Esophagus (tissue), 2 donors: ENCODE results near the gene METTL18. TPM values are rescaled to one million over a fixed set of nuclear protein-coding genes. Genes with fewer than 3 reads are reported as not detected.

Experiments
- polyA plus RNA-seq, 2 donors: library from polyadenylated mRNA; stranded (reverse); fragments of 200-250 nt; gene quantifications; one replicate each; pipeline ENCODE4 v1.2.3, GENCODE V29; 2013
- donor health status: healthy with polysubstance abuse.
- donor health status: Bipolar disorder and iron deficiency.

Gene METTL18
- polyA plus RNA-seq, 2 donors = 5.7 to 5.8 TPM

Other genes starting within 250 kb of the METTL18 start
- gene F5, start 208.4 kb downstream of the METTL18 start, polyA plus RNA-seq = under 1 TPM; 0.02 to 0.07 TPM
- gene SELP, start 164.8 kb downstream of the METTL18 start, polyA plus RNA-seq = 1 to 10 TPM; 1.5 to 2.1 TPM
- under 1 TPM; 0.19 to 0.22 TPM for gene SELL, start 83.3 kb downstream of the METTL18 start, polyA plus RNA-seq
- gene SELE, start 60.8 kb downstream of the METTL18 start, polyA plus RNA-seq = under 1 TPM; 0.25 to 0.57 TPM
- 1 to 10 TPM; 3.8 to 5.3 TPM for gene SCYL3, start 99.0 kb upstream of the METTL18 start, polyA plus RNA-seq